Activated B cell treated with CpG ODN at 0.5 μM for 24 hours (primary cell): ENCODE measurements around the gene KDM6A. TPM values are rescaled to one million over a fixed set of nuclear protein-coding genes. Genes with fewer than 3 reads are reported as not detected.

ENCODE experiments used
- ATAC-seq: fragments of 200-7000 bp; cut with Tn5 transposase; one replicate; pipeline ENCODE4 v1.10.0; 2021; ENCODE audit warnings: low read depth, mild to moderate bottlenecking, moderate library complexity
- CTCF ChIA-PET: fragments of 350-600 bp; sonication (Branson Sonifier 250); formaldehyde crosslinking; loops from one replicate; lab custom pipeline; 2021; ENCODE audit warnings: antibody characterized with exemption; lab: Charles Lee
- POLR2A ChIA-PET: fragments of 350-600 bp; sonication (Branson Sonifier 250); formaldehyde crosslinking; loops from one replicate; lab custom pipeline; 2021; ENCODE audit warnings: antibody characterized with exemption; lab: Charles Lee
- DNase-seq: peaks from one replicate; pipeline ENCODE4 v3.0.0; 2022
- H3K27ac Mint-ChIP-seq: one replicate; pipeline ENCODE4 v1.8.0; 2020; ENCODE audit warnings: mixed read lengths
- H3K27me3 Mint-ChIP-seq: one replicate; pipeline ENCODE4 v1.8.0; 2021; ENCODE audit warnings: mixed read lengths
- H3K36me3 Mint-ChIP-seq: one replicate; pipeline ENCODE4 v1.8.0; 2021; ENCODE audit warnings: low read depth, mixed read lengths
- H3K4me1 Mint-ChIP-seq: one replicate; pipeline ENCODE4 v1.8.0; 2021; ENCODE audit warnings: mixed read lengths
- H3K4me3 Mint-ChIP-seq: one replicate; pipeline ENCODE4 v1.8.0; 2020; ENCODE audit warnings: mild to moderate bottlenecking, mixed read lengths
- H3K9me3 Mint-ChIP-seq: one replicate; pipeline ENCODE4 v1.8.0; 2020; ENCODE audit warnings: mixed read lengths
- intact Hi-C: fragments of 100-400 bp; cut with micrococcal nuclease; formaldehyde crosslinking; loops from one replicate; pipeline ENCODE4 v1.15.1; 2024
- total RNA-seq: library from RNA; stranded (reverse); gene quantifications from 2 replicates; pipeline ENCODE4 v1.2.3, GENCODE V29; 2022
- TF ChIP-seq, protein P1 (sequence below): fragments of 200-600 bp; IDR thresholded peaks from one replicate; pipeline ENCODE4 v1.8.0; 2022; ENCODE audit warnings: antibody characterized with exemption, mild to moderate bottlenecking

Gene KDM6A
- total RNA-seq, 1 donor from 2014 or later, result 36.0 TPM

DNA sequence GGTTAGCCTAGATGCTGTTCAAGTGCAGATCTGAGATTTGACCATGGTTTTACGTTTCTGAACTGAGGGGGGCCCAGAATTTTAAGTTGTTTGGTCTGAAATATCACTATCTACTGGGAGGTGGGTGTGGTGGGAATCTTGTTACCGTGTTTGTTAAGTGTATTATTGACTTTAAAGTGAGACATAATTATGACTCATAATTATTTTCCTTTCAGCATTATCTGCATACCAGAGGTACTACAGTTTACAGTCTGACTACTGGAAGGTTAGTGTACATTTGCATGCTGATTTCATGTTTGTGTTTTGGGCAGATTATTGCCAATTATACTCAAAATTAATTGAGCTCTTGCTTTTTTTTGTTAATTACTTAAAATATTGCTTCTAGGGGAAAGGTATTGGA lies 101.5 kb downstream of the KDM6A start:
- no peak for ATAC-seq
- Mint-ChIP-seq H3K36me3 (peaks cover 40% of the 10 kb centered on the region), H3K4me3 (no peak overlapping the region), H3K4me1 (peaks cover 10% of the 10 kb centered on the region), H3K27ac (no peak overlapping the region), H3K9me3 (peaks cover 14% of the 10 kb centered on the region), H3K27me3 (no peaks in the 10 kb centered on the region)
- CTCF ChIA-PET, result no interaction called here
- POLR2A ChIA-PET, result interaction anchor here (0.7 kb wide), 1 partner anchor 102 kb away, joined by 5 read pairs; no protein-coding TSS in a partner anchor
- no peak for DNase-seq
- TF ChIP-seq, protein P1, sequence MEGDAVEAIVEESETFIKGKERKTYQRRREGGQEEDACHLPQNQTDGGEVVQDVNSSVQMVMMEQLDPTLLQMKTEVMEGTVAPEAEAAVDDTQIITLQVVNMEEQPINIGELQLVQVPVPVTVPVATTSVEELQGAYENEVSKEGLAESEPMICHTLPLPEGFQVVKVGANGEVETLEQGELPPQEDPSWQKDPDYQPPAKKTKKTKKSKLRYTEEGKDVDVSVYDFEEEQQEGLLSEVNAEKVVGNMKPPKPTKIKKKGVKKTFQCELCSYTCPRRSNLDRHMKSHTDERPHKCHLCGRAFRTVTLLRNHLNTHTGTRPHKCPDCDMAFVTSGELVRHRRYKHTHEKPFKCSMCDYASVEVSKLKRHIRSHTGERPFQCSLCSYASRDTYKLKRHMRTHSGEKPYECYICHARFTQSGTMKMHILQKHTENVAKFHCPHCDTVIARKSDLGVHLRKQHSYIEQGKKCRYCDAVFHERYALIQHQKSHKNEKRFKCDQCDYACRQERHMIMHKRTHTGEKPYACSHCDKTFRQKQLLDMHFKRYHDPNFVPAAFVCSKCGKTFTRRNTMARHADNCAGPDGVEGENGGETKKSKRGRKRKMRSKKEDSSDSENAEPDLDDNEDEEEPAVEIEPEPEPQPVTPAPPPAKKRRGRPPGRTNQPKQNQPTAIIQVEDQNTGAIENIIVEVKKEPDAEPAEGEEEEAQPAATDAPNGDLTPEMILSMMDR, result no peak
- intact Hi-C loops, result no loop called here

- ChIA-PET CTCF (no interaction called here), POLR2A (no interaction called here)
- Mint-ChIP-seq H3K4me3 (no peak overlapping the region), H3K9me3 (peaks cover 14% of the 10 kb centered on the region), H3K4me1 (peaks cover 10% of the 10 kb centered on the region), H3K36me3 (peaks cover 37% of the 10 kb centered on the region), H3K27me3 (no peaks in the 10 kb centered on the region), H3K27ac (no peak overlapping the region)
- TF ChIP-seq, protein P1, result no peak
- intact Hi-C loops, result no loop called here
- ATAC-seq, result no peak
- DNase-seq, result no peak
Measured at GRCh38 chrX:44975666-44976263, 102.8 kb downstream of the KDM6A start.

DNA sequence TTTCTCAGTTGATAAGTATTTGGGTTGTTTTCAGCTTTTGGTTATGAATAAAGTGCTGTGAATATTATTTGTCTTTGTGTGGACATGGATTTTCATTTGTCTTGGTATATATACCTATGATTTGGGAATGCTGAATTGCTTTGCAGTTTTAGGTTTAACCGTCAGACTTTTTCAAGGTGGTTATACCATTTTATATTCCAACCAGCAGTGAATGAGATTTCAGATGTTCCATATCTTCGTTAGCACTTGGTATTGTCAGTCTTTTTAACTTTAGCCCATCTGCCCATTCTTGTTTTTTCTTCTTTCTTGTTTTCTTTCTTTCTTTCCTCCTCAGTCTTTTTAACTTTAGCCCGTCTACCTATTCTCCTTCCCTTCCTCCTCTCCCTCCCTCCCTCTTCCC lies 106.0 kb downstream of the KDM6A start:
- intact Hi-C loops, result no loop called here
- ChIA-PET CTCF (no interaction called here), POLR2A (no interaction called here)
- TF ChIP-seq, protein P1, result no peak
- Mint-ChIP-seq H3K4me3 (no peak overlapping the region), H3K36me3 (peaks cover 27% of the 10 kb centered on the region), H3K4me1 (peaks cover 13% of the 10 kb centered on the region), H3K27me3 (no peaks in the 10 kb centered on the region), H3K9me3 (peaks cover 7% of the 10 kb centered on the region), H3K27ac (no peak overlapping the region)
- ATAC-seq (no peak), DNase-seq (no peak)

- DNase-seq (no peak), ATAC-seq (no peak)
- ChIA-PET POLR2A (no interaction called here), CTCF (no interaction called here)
- Mint-ChIP-seq H3K27me3 (no peaks in the 10 kb centered on the region), H3K36me3 (peaks cover 16% of the 10 kb centered on the region), H3K4me3 (no peak overlapping the region), H3K27ac (no peak overlapping the region), H3K9me3 (peaks cover 3% of the 10 kb centered on the region), H3K4me1 (peaks cover 13% of the 10 kb centered on the region)
- intact Hi-C loops, result no loop called here
- TF ChIP-seq, protein P1, result no peak
Measured at GRCh38 chrX:44980403-44980802, 107.4 kb downstream of the KDM6A start.

GRCh38 chrX:44980883-44981282 lies 107.9 kb downstream of the KDM6A start:
- ATAC-seq (no peak), DNase-seq (no peak)
- Mint-ChIP-seq H3K36me3 (peaks cover 16% of the 10 kb centered on the region), H3K27ac (peak overlapping the region; percentile 7), H3K27me3 (no peaks in the 10 kb centered on the region), H3K9me3 (peaks cover 2% of the 10 kb centered on the region), H3K4me3 (no peak overlapping the region), H3K4me1 (peaks cover 16% of the 10 kb centered on the region)
- TF ChIP-seq, protein P1, result no peak
- intact Hi-C loops, result no loop called here
- POLR2A ChIA-PET, result no interaction called here
- CTCF ChIA-PET, result no interaction called here
